HUDEP-2 (cell line): ENCODE measurements around the gene WAC.
A peak's percentile ranks its signal among the peaks of the same experiment; 100 is the strongest.
"Not testable (repeated sequence)": the region's sequence is repeated elsewhere in the genome, so short reads cannot be mapped to it uniquely, and the experiment has no call there.

Experiments used
- DNase-seq, 76 experiments: peaks; one replicate each; lab custom pipeline; 2025; ENCODE audit not compliant: unreplicated experiment in 76 of 76; lab: John Stamatoyannopoulos, UW

WAC gene

DNA sequence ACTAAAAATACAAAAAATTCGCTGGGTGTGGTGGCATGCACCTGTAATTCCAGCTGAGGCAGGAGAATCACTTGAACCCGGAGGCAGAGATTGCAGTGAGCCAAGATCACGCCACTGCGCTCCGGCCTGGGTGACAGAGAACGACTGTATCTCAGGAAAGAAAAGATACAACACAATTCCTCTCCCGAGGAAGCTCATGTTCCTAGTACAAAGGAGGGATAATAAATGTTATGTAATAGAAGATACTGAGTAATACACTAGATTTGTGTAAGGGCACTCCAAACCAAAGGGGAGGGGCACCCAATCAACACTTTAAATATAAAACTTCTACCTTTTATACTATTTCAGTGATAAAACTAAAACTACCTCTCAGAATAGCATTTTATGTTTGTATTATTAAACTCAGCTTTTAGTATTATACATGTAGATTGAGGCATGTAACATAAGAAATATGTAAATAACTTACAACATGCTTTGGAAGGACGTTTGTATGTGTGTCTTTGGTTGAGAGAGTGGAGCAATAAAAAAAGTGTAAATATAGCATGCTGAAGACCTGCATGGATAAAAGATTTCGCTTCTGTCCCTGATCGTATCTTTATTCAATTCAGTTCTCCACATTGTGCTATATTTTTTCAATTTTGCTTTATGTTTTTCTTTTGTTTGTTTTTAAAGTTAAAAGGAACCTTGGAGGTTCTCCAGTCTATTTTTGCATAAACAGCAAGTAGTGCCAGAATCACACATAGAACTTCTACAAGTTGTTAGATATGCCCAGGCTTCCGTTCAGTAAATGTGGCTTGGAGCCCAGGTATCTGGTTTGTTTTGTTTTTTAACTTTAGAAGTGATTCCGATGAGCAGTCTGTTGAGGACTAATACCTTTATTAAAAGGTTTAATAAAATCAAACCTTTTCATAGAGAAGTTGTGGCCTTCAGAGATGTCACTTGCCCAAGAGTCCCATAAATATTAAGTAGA is 71.9 kb downstream of the WAC start:
- no peak for DNase-seq

DNA sequence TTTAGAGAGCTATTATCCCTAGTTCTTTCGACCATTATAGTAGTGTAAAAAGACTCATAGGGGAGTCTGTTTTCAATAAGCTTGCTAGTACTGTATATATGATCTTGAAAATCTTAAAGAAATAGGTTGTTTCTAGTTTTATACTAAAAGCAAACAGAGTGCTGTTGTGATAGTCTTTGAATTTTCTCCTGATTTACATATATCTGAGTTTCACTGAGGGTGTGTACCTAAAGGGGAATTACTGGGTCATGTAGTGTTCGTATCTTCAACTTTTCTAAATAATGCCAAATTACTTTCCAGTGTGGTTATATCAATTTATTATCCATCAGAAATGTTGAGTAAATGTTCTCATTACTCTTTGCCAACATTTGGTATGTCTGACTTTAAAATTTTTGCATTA is 73.7 kb downstream of the WAC start:
- DNase-seq = no peak

DNA sequence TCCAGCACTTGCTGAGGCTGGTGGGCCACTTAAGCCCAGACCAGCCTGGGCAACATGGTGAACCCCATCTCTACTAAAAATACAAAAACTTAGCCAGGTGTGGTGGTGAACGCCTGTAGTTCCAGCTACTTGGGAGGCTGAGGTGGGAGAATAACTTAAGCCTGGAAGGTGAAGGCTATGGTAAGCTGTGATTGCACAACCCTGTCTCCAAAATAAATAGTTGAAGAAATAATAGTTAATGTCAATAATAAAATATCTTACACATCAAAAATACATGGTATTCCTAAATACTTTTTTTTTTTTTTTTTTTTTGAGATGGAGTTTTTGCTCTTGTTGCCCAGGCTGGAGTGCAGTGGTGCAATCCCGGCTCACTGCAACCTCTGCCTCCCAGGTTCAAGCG is 76.7 kb downstream of the WAC start:
- DNase-seq = not testable (repeated sequence)

DNA sequence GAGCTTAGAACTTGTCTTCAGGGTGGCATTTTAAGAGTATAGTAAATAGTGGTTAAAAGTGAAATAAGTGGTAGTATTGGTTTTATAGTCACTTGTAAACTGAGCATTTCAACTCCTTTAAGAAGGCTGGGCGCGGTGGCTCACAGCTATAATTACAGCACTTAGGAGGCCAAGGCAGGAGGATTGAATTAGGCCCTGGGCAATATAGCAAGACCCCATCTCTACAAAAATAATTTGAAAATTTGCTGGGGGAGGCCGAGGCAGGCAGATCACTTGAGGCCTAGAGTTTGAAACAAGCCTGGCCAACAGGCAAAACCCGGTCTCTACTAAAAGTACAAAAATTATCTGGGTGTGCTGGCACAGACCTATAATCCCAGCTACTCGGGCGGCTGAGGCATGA is 80.0 kb downstream of the WAC start:
- no peak for DNase-seq

DNA sequence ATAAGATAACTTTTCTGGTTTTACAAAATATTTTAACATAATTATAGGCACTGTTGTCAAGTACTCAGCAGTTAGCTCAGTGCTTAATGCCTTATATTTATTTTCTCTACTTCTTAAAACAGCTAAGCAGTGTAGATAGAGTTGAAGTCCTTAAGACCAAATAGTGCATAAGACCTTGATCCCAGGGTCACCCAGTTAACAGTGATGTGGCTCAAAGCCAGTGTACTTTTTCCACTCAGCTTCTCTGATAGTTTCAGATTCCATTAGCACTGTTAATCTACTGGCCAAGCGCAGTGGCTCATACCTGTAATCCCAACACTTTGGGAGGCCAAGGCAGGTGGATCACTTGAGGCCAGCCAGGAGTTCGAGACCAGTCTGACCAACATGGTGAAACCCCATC is 83.6 kb downstream of the WAC start:
- no peak for DNase-seq

DNA sequence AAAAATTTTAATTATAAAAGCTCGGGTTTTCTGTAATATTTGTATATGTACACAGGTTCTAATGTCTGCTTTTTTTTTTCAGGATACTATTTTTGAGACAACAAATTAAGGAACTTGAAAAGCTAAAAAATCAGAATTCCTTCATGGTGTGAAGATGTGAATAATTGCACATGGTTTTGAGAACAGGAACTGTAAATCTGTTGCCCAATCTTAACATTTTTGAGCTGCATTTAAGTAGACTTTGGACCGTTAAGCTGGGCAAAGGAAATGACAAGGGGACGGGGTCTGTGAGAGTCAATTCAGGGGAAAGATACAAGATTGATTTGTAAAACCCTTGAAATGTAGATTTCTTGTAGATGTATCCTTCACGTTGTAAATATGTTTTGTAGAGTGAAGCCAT is 86.5 kb downstream of the WAC start:
- DNase-seq = no peak

DNA sequence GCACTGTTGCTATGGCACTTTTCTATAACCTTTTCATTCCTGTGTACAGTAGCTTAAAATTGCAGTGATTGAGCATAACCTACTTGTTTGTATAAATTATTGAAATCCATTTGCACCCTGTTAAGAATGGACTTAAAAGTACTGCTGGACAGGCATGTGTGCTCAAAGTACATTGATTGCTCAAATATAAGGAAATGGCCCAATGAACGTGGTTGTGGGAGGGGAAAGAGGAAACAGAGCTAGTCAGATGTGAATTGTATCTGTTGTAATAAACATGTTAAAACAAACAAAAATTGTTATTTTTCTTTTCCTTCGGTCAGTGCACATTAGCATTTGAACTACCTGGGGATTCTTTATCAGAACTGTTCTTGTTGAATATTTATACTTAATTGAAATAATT is 87.3 kb downstream of the WAC start:
- no peak for DNase-seq

DNA sequence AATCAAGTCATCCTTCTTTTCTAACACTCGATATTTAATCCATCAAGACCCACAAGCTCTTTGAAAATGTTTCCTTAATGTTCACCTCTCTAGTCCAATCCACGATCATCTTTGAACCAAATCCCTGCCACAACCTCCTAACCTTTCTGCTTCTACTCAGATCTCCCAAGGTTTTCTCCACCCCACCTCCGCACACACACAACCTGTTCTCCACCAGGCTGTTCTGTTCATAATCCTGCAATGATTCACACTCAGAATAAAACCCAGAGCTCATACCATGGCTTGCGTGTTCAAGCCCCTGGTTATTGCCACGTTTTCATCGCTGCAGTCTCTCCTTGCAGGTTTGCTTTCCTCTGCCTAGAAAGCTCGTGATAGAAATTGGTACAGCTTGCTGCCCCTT is 90.6 kb downstream of the WAC start:
- DNase-seq = no peak

DNA sequence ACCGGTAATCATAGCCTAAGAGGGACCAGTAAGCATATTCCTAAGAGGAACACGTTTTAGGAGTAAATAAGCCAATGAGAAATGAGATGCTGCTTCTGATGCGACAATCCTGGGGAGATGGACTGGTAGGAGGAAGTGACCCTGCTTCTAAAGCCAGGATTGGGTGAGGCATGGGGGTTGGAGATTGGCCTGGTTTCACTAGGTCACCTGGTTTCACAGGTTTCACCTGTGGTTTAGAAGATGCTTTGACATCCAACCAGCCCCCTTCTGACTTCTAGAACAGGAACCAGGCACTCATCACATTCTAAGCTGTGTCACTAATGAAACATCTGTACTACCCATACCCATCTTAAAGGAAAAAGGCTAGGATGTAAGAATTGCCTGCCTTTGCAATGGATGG is 91.4 kb downstream of the WAC start:
- no peak for DNase-seq

DNA sequence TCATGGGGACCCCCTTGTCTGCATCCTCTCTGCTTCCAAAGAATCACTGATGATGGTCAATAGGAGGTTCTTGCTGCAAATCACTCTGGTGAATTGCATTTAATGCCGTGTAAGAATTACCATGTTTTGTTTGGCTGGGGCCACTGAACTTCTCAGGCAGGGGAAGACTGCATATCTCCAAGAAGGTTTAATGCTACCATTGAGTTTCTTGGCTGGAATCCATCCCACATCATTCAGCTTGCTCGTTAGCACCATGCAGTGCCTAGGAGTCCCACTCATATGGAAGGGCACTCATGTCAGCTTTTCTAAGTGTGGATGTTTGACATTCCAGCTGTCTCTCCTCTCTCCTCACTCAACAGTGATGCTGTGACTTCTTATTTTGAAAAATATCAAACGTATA is 94.2 kb downstream of the WAC start:
- DNase-seq = no peak

DNA sequence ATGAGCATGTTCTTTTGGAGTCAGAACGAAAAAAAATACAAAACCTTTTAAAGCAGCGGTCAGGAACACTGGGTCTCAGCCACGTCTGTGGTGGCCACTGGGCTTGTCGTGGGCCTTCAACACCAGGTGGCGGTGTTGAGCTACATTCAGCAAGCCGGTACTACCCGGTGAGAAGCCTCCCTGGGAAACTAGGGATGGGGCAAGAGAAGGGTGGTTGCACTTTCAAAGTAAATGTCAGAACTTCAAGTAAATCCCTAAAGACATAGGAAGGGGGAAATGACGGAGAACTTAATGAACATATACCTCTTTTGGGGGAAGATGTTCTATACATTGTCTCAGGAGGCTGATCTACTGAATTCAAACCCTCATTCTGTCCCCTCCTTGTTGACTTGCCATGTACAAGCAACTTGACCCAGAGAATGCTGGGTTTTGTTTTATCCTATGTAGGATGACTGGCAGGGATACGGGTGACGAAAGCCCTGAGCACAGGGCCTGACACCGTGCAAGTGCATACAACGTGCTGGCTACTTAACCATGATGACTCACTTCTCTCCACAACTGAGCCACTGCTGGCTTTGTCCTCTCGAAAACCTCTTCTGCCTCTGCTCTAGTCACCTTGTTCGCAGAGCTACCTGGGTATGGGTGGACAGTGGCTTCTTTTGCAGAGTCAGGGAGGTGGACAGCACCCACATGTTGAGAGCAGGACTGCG is 95.4 kb downstream of the WAC start:
- peak in 63 of 76 experiments; percentile 2 to 77 (median 37) for DNase-seq

DNA sequence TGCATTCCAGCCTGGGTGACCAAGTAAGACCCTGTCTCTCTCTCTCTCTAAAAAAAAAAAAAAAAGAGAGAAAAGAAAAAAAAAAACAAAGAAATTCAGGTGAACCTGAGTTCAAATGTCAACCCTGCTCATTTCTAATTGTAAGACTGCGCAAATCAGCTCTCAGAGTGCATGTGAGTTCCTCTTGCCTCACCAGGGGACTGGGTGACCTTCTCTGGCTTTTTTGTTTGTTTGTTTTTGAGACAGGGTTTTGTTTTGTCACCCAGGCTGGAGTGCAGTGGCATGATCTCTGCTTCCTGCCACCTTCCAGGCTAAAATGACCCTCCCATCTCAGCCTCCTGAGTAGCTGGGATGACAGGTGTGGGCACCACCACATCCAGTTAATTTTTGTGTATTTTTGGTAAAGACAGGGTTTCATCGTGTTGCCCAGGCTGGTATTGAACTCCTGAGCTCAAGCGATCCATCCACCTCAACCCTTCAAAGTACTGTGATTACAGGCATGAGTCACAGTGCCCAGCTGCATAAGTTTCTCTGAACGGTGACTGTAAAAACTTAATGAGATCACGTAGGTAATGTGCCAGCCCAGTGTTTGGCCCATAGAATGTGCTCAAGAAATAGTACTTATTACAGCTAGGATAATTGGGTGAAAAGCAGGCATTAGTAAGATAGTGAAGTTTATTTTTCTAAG is 99.1 kb downstream of the WAC start:
- DNase-seq = no peak

DNA sequence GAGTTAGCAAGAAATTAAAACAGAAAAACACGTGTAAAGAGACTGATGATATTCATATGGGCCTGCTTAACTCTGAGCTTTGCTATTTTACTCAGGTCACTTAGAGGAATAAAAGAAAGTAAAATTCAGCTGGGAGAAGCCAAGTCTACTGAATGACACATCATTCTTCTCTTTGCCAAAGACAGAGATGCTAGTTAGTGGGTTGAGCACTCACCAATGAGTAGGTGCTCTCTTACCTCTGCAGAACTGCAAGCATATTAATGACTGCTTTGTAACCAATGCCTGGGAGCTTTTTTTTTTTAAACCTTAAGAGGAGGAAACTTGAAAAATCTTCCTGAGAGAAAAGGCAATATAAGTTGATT is 99.6 kb downstream of the WAC start:
- DNase-seq = no peak

DNA sequence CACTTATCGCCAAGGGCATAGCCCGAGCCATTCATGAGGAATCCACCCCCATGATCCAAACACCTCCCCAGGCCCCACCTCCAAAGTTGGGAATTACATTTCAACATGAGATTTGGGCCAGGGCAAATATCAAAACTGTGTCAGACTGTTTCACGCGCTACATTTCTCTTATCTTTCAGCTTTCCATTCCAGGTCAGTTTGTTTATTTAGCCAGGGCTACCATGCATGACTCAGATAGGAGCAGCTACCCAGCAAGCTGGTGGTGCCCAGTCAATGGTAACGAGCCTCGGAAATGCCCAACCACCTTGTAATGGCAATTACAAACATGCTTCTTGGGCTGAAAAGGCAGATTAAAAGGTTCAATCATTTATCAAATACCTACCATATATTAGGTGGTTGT is 100.8 kb downstream of the WAC start:
- DNase-seq = no peak

DNA sequence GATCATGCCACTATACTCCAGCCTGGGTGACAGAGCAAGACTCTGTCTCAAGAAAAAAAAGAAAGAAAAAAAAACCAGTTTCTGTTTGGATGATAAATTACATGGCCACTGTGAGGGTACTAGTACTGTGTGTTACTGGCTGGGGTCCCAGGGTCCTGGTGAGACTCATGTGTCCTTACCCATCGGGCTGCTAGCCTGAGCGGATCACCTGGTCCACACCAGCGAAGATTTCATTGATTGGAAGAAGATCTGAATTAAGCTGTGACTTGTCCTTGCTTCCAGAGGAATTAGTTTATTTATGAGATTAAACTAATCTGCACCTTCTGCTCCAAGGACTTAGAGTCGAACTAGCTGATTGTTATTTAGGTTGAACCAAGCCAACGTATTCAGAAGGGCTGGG is 104.4 kb downstream of the WAC start:
- DNase-seq = no peak

DNA sequence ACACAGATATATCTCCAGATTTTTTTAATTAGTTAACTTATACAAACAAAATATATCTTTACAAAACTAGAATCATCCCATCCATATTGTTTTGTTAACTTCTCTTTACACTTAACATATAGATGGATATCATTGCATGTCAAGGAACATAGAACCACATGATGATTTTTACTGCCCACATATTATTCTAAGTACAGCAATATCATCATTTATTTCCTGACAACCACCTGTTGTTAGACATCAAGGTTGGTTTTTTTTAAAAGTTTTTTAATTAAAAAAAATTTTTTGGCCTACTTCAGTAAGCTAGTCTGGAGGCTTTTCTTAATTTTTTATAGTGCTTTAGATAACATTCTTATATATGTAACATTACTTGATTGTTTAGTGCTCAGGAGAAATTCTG is 105.5 kb downstream of the WAC start:
- no peak for DNase-seq

DNA sequence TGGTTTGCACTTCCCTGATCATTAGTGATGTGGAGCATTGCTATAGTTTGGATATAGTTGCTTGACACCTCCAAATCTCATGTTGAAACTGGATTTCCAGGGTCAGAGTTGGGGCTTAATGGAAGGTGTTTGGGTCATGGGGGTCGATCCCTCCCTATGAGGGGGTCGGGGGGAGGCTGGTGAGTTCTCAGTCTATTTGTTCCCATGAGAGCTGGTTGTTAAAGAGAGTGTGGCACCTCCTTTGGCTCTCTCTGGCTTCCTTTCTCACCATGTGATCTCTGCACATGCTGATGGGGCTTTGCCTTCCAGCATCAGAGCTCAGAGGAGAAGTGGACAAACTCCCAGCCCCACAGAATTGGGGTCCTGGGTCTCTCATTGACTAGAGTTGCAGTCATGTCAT is 107.6 kb downstream of the WAC start:
- no peak for DNase-seq

DNA sequence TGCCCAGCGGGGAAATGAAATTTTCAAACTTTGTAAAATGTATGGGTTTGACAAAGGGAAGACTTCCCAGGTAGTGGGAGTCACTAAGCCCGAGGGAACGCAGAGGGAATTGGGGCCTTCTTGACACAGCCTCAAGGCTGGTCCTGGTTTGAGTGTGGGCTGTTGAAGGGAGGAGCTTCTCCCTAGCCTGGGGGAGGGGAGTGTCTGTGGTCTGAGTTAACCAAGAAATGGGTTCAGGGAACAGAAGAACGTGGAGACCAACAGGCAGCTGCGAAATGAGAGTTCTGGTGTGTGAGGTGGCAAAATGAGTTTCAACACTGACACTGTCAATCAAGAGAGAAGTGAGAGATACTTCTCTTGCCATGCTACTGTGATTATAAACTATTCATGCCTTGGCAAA is 111.7 kb downstream of the WAC start:
- no peak for DNase-seq

DNA sequence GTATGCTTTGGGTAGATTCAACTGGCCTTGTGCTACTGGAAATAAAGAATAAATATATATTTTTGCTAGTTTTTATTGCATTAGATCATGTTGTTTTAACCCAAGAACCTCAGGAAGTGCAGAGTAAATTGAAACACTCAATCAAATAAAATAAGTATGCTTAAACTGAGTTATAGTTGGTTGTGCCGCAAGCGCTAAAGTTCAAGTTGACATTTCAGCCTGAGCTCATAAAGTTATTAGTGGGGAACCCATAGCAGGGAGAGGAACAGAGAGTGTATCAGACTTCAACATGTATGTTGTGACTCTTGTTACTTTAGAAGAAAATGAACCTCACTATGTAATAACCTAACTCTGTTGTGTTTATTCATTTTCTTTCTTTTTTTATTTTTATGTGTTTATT is 119.2 kb downstream of the WAC start:
- no peak for DNase-seq

DNA sequence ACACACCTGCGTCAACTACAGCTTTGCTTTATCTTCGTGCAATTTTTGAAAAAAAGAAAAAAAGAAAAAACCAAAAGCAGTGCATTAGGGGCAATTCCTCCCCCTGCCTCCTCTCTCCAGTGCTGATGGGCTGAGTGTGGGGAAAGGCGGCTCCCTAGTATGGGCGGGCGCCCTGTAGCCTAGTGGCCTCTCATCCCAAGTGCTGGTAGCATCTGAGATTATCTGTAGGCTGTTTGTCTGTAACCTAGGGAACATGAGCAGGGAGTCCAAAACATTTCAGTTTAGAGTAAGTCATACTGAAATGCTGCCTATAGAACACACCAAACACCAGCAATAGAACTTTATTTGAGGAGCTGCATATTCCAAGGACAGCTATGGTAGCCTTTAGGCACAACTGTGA is 119.8 kb downstream of the WAC start:
- no peak for DNase-seq

DNA sequence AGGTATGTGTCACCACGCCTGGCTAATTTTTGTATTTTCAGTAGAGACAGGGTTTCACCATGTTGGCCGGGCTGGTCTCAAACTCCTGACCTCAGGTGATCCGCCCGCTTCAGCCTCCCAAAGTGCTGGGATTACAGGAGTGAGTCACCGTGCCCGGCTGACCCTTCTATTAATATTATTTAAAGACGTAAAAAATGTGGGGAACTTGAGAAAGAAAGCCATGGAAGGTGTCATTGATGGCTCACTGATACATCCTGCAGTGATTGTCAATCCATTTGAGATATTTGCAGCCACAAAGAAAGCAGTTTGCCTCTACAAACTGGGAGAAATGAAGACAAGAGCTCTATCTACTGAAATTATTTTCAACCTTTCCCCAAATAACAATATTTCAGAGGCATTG is 125.9 kb downstream of the WAC start:
- DNase-seq = not testable (repeated sequence)

DNA sequence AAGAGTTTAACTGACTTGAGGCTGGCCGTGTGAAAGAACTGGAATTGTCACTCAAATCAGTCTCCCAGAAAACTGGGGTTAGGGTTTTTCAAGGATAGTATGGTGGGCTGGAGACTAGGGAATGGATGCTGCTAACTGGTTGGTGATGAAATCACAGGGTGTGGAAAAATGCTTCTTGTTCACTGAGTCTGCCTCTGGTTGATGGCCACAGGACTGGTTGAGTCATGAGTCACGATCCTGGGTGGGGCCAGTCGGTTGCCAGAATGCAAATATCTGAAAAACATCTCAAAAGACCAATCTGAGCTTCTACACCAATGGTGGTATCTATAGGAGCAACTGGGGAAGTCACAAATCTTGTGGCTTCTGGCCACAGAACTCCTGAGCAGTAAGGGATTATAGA is 128.1 kb downstream of the WAC start:
- DNase-seq = peak in 2 of 76 experiments; percentile 1 to 5
